UCSD-AML1 (cell line): ENCODE measurements around the gene FBXW9.
"Not testable (repeated sequence)": the region's sequence is repeated elsewhere in the genome, so short reads cannot be mapped to it uniquely, and the experiment has no call there.

Experiments used
- DNase-seq: peaks from one replicate; lab custom pipeline; 2025; ENCODE audit not compliant: unreplicated experiment; lab: John Stamatoyannopoulos, UW

FBXW9 gene

GRCh38 chr19:12715929-12716328 is 19.5 kb upstream of the FBXW9 start:
- DNase-seq, result no peak

- no peak for DNase-seq
Observed at GRCh38 chr19:12715102-12715501, 18.7 kb upstream of the FBXW9 start.

GRCh38 chr19:12713304-12713703 is 16.9 kb upstream of the FBXW9 start:
- DNase-seq, result not testable (repeated sequence)

DNA sequence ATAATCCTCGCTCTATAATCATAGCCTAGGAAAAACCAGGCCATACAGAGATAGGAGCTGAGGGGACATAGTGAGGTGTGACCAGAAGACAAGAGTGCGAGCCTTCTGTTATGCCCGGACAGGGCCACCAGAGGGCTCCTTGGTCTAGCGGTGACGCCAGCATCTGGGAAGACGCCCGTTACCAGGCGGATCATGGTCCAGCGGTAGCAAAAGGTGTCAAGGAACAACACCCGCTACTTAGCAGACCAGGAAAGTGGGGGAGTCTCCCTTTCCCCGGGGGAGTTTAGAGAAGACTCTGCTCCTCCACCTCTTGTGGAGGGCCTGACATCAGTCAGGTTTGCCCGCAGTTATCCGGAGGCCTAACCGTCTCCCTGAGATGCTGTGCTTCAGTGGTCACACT is 15.6 kb upstream of the FBXW9 start:
- not testable (repeated sequence) for DNase-seq

DNA sequence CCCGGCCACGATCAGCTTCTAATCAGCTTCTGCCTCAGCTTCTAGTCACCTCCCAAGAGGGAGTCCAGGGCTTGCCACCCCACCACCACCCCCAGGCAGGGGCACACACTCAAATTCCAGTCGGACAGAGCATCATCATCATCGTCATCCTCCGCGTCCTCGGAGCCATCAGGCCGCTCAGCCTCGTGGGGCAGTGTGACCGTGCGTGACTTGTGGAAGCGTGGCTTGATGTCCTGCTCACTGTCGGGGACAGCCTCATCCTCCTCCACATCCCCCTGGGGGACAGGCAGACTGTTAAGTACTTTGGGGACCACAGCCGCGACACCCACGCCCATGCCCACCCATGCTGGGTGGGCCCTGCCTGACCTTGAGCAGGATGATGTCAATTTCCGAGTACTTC is 14.8 kb upstream of the FBXW9 start:
- DNase-seq, result no peak

DNA sequence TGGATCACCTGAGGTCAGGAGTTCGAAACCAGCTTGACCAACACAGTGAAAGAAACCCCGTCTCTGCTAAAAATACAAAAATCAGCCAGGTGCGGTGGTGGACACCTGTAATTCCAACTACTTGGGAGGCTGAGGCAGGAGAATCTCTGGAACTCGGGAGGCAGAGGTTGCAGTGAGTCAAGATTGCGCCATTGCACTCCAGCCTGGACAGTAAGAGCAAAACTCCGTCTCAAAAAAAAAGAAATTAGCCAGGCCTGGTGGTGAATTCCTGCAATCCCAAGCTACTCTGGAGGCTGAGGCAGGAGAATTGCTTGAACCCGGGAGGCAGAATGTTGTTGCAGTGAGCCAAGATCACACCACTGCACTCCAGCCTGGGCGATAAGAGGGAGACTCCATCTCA is 12.2 kb upstream of the FBXW9 start:
- DNase-seq, result no peak

DNA sequence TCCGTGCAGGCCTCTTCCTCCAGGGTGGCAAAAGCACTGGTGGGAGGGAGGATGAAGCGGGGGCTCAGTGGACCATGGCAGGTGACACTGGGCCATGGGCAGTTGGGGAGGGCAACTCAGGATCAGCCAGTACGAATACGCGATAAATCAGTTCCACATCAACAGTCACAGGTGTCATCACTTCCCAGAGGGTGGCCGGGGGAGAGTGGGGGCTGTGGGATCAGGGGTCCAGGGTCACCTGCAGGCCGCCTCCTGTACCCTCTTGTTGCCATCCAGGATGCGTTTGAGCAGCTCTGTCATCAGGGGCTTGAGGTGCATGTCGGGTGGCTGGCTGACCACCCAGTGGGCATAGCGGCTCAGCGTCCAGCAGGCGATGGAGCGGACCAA is 9.9 kb upstream of the FBXW9 start:
- DNase-seq, result no peak

- DNase-seq, result no peak
Observed at GRCh38 chr19:12705654-12706331, 9.4 kb upstream of the FBXW9 start.

- no peak for DNase-seq
Observed at GRCh38 chr19:12705169-12705568, 8.7 kb upstream of the FBXW9 start.

GRCh38 chr19:12703046-12703445 is 6.6 kb upstream of the FBXW9 start:
- DNase-seq, result no peak

DNA sequence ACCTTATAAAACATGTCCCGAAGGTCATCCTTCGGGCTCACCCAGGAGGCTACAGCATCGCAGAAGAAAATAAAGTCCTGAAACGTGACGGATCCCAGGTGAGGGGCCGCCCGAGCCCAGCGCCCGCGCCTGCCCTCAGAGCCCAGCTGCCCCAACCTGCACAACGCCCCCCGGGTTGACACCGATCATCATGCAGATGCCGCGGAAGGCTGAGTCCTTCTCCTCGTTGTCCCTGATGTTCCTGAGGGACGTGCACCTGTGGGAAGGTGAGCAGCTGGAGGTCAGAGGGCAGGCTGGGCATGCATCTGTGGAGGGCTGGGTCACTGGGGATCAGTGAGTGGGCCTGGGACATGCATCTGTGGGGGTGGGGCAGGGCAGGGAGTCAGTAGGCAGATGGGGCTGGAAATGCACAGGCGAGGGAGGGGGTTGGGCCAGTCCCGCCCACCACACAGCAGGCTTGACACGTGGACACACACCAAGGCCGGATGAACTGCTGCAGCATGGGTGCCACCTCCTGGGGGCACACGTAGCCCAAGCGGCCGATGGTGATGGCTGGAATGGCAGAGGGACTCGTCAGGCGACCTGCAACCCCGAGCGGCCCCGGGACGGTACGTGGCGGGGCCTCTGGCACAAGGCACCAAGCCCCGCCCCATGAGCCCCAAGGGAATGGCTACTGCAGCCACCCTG is 5.3 kb upstream of the FBXW9 start:
- no peak for DNase-seq

DNA sequence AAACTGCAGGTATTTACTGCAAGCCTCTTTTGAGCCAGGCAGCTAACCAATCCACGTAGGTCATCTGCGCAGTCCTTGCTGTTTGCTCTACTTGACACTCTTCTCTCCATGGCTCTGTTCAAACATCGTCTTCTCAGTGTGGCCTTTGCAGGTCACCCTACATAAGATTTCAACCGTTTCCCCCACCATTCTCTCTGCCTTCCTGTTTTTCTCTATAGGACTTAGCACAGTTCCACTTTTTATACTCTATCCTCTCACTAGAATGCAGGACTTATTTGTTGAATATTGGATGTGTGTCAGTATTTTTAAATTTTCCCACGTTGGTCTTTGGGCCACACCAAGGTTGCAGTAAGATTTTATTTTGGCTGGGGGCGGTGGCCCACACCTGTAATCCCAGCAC is 1.7 kb upstream of the FBXW9 start:
- no peak for DNase-seq

DNA sequence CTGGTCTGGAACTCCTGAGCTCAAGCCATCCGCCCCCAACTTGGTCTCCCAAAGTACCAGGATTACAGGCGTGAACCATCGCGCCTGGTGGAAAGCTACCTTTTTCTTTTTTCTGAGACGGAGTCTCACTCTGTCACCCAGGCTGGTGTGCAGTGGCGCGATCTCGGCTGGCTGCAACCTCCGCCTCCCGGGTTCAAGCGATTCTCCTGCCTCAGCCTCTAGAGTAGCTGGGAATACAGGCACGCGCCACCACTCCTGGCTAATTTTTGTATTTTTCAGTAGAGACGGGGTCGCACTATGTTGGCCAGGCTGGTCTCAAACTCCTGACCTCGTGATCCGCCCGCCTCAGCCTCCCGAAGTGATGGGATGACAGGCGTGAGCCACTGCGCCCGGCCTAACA is 994 bp upstream of the FBXW9 start:
- not testable (repeated sequence) for DNase-seq

DNA sequence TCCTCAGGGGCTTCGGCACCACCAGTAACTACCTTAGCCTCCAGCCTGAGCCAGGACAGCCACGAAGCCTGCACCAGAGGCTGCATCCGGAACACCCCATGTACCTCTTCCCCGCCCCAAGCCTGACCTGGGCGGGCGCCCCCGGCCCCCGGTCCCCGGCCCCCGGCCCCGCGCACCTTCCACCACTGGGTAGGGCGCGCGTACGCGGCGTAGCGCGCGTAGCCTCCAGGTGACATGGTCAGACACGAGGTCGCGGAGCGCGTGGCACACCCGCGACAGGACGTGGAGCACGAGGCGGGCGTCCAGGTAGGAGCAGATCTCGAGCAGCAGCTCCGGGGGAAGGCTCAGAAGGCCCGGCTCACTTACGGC is 450 bp downstream of the FBXW9 start:
- no peak for DNase-seq

DNA sequence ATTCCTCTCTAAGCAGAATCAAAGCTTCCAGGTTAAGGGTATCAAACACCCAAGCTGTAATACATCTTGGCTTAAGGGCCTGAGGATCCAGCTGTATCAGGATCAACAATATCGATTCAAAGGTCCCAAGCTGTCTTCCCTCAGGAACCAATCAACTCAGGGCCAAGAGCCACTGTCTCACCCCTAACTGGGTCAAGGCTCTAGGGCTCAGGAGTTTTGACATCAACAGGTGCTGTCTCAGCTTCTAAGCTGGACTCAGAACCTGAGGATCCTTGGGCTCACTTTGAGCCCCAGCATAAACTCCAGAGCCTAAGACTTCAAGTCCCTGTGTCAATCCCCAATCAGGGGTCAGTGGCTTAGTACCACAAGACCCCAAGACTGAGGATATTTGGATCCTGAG is 917 bp downstream of the FBXW9 start:
- DNase-seq, result no peak

DNA sequence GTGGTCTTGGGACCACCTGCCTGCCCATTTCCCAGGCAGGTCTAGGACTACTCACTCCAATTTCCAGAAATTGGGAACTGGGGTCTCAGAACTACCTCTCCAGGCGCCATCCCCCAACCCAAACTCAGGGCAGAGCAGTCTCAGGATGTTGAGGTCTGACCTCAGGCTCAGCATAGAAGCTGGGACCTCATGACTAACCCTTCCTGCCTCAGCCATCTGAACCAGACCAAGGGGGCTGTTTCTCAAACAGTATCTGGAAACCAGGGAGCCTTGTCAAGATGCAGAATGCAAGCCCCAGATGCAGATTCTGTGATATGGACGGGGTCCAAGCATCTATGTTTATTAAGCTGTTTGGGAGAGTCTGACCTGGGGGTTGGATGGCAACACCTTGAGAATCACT is 1.3 kb downstream of the FBXW9 start:
- DNase-seq, result no peak

- DNase-seq, result no peak
Observed at GRCh38 chr19:12694641-12695040, 1.8 kb downstream of the FBXW9 start.

GRCh38 chr19:12692960-12693359 is 3.5 kb downstream of the FBXW9 start:
- DNase-seq, result no peak

DNA sequence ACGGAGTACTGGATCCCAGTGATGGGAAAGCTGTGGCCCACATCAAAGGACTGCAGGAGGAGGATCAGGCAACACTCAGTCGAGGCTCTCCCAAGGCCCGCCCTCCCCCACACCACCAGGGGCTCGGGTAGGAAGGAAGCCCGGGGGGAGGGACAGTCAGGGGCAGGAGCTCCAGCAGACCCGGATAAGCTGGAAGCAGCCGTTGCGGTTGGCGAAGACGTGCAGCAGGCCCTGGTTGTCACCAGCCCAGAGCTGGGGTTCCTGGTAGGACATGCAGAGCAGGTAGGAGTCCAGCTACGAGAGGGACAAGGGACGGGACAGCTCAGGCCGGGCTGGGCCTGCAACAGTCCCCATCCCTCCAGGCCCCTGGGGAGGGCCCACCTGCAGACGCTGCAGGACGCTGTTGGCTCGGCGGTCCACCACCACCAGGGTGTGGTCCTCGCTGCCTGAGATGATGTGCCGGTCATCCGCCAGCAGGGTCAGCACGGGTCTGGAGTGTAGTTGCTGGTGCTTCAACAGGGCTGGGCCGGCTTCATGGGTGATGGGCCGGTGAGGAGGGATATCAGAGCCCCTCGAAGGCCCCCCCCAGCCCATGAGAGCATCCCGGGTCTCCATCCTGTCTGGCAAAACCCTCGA is 6.7 kb downstream of the FBXW9 start:
- DNase-seq, result peak; percentile 91

- no peak for DNase-seq
Observed at GRCh38 chr19:12689012-12689411, 7.4 kb downstream of the FBXW9 start.

- DNase-seq, result no peak
Observed at GRCh38 chr19:12687496-12688196, 8.8 kb downstream of the FBXW9 start, which contains the start of gene GNG14. TSS of gene GNG14 (plus strand) at chr19:12687998. CDS start at chr19:12688049, 51 bp downstream.

GRCh38 chr19:12685831-12686230 is 10.6 kb downstream of the FBXW9 start:
- DNase-seq, result no peak
